Stimulated activated CD8-positive, alpha-beta memory T cell treated with anti-CD3 and anti-CD28 coated beads, Interleukin-12 subunit alpha, Interleukin-12 subunit beta, amount 100 ng/mL, for 4 hours (primary cell): Measurements from ENCODE around the gene GOLGA6L4.
"Not testable (repeated sequence)": the region's sequence is repeated elsewhere in the genome, so short reads cannot be mapped to it uniquely, and the experiment has no call there.

Experiments
- DNase-seq: peaks from one replicate; pipeline ENCODE4 v3.0.0-alpha.2; 2020; ENCODE audit warnings: low read depth

Gene GOLGA6L4

DNA sequence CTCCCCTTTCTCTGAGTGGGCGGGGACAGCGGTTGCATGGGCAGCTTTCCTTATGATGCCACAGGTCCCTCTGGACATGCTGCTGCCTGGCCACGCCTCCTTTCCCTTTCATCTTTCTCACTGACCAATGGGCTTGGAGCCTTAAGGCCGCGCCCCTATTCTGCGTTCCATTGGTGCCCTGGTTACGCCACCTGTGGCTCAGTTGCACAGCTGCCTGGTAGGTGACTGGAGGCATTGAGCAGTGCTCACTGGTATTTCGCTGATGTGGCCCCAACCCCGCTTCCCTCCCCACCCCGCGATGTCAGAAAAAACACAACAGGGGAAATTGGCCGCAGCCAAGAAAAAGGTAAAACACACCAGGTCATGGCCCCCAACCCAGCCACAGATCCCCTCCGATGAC lies at the start of gene GOLGA6L4:
Gene GOLGA6L4, plus strand, starts transcription at position 201 of the 400 bp plus-strand sequence. Its CDS starts 62 bp downstream, at position 263.
- DNase-seq, result not testable (repeated sequence)

DNA sequence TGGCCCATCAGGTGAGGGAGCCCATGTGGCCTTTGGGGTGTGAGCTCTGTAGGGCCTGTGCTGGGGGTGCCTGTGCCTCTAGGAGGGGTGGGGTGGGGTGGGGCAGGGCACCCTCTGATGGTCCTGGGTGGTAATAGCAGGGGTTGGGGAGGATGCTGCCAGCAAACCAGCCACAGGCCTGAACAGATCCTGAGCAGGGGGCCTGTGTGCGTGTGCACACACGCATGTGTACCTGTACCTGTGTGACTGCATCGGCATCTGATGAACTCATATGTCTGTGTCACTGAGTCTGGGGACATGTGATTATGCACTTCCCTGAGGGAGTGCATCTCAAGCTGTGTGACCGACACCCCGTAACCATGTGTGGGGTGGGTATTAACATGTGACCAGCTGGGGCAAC lies 42.6 kb upstream of the GOLGA6L4 start:
- DNase-seq, result not testable (repeated sequence)

- DNase-seq, result not testable (repeated sequence)
Measured at GRCh38 chr15:84195603-84196002, 40.0 kb upstream of the GOLGA6L4 start.

- not testable (repeated sequence) for DNase-seq
Measured at GRCh38 chr15:84196530-84197188, 38.9 kb upstream of the GOLGA6L4 start.

DNA sequence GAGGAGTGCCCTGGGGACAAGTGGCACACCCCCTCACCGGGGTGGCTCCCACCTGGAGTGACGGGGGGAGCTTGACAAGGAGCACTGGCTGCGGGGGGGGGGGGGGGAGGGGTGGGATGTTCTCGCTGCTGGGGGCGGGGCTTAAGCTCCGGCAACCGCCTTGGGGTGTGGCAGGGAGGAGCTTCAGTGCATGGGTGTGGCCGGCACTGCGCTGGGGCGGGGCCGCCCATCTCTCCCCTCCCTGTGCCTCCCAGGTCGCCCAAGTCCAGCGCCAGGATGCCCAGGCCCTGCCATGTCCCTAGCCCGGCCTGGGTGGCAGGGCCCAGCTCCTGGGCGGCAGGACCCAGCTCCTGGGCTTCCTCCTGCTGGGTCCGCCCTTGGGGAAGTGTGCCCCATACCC lies 35.7 kb upstream of the GOLGA6L4 start:
- not testable (repeated sequence) for DNase-seq

DNA sequence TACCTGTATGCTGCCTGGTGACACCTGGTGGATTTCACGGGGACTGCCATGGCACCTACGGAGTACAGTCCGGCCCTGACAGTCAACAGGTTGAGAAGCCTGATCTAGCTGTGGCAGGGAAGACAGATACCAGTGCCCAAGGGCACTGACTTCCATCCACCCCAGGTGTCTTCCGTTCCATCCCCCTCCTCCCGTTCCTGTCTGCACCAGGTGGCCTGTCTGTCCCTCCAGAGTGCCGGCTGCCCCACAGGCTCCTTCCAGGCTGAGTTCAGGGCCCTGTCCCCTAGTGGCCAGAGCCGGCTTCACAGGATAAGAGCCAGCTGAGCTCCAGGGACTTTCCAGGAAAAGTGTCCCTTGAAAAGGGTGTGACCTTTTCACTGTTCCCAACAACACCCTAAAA lies 10.9 kb downstream of the GOLGA6L4 start:
- peak; percentile 2 for DNase-seq
